ENCODE results near the gene XYLT1.

XYLT1 gene

DNA sequence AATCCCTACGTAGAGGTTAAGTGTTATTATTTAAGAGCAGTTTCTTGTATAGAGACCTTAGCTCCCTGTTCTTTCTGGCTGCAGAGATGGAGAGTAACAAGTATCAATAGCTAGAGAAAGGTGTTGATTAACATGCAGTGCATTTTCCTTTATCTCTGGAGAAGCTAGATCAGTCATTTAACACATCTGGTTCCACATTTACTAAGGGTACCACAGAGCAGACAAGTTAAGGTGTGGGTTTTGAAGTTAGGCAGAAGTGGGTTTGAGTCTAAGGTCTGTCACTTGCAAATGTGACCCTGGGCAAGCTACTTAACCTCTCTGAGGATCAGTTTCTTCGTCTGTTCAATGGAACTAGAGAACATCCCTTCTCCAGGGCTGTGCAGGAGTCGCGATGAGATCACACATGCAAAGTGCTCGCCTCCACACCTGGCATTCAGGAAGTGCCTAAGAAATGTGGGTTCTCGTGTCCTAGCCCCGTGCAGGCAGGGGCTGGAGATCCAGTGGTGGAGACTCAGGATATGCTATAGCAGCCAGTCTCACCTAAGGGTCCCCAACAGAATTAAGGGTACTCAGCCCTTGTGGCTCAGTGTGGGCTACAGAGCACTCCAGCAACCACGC is 224.4 kb downstream of the XYLT1 start:
- DNase-seq, result no peak

DNA sequence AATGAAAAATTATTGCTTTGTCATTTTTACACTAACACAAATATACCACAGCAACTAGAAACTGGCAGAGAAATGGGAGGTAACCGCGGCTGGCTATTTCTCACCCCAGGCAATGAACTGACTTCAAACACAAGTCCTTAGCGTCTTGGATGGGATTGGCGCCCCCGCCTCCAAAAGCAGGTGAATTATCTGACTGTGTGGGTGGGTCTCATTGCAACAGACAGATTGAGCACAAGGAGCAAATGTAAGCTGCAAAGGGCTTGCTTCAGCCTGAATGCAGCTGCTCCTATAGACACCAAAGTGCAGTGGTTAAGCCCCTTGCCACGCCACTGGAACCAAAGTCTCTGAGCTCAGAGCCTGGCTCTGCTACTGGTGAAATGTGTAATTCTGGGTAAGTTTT is 225.0 kb downstream of the XYLT1 start:
- DNase-seq, result no peak

DNA sequence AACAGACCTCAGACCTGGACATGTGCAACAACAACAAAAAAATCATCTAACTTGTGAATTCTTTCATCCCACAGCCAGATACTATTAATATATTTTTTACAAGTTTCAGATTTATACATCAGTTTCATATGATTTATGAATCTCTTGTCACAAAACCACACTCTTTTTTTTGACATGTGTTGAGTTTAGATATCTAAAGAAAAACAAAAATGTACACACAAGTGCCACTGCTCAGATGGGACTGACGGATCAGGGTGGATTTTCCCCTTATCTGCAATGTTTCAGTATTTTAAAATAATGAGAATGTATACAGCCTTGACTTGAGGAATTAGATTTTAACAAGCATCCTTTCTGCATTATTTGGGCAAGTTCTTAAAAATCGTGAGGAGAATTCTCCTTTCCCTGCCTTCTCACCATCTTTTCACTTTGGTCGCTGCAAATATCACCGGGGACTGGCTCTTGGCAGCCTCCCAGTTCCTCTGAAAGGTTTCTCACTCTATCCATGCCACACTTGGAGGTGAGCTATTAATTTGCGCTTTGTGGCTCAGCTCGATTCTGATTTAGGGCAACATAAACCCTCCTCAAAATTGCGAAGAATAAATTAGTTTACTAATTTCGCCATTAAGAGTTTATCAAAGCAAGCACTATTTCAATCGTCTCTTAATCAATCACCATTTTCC is 225.7 kb downstream of the XYLT1 start:
- DNase-seq, result no peak

DNA sequence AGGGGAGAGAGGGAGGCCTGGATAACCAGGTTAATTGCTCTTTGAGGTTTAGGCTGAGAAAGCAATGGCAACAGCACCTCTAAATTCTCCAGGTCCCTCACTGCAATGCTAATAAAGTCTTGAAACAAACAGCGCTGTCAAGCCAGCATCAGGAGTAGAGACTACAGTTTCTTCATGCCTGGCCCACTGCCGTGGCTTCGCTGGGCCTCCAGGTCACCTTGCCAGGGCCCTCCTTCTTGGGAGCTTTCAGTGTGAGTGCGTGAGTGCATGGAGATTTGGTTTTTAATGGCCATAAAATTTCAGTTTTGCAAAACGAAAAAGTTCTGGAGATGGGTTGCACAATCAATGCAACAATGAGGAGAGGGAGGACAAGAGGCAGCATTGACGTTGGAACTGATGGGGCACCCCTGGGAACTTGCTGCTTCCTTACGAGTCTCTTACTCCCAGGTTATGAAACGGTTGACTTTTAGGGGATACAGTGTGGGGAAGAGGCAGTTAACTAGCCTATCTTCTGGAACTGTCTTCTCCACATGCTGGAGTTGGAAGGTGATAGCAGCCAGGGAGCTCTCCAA is 229.4 kb downstream of the XYLT1 start:
- no peak for DNase-seq

DNA sequence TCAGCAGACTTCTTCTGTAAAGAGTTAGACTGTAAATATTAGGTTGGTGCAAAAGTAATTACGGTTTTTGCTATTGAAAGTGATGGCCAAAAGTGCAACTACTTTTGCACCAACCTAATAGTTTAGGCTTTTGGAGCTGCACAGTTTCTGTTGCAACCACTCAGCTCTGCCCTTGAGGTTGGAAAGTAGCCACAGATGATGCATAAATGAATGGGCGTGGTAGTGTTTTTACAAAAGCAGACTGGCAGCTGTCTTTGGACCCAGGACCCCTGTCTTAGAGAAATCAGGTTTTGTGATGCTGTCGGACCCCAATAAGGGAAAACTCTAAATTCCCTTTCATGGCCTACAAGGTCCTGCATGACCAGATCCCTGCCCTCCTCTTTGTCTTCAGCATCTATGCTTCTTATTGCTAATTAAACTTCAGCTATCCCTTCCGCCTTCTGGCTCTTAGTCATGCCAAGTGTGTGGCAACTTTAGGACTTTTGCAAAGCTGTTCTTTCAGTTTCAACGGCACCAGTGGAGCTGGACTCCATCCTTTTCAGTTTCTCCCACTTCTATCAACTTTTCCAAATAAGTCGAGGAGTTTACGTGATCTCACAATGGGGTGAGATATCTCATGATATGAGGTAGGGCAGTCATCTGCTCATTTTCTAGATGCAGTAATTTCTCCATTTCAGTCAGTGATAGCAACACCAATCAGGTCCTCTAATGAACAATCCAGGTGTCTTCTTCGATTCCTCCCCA is 232.3 kb downstream of the XYLT1 start:
- DNase-seq, result no peak

DNA sequence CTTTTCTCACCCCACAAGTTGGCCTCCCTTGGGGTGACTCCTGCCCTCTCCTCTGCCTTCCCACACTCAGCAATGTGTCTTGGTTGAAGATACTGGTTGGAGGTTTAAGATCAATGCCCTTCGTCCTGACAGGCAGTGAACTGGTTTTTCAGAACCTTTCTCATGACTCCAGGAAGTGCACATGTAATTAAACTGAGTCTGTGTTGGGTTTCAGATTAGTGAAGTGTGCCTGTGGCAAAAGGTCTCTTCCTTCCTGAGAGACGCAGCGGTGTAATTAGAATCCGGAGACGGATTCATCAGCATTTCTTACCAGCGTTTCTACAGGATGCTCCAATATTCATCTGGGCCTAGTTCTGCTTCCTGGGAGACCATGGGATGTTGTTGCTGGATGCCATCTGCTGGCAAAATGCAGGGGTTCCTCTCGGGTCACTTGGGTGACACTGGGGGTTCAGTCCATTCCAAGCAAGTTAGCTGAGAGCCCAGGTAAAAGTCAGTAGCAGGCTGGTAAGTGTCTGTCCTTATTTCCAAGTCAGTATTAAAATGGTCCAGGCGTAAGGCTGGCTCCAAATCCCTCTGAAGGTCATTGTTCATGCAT is 233.3 kb downstream of the XYLT1 start:
- no peak for DNase-seq

DNA sequence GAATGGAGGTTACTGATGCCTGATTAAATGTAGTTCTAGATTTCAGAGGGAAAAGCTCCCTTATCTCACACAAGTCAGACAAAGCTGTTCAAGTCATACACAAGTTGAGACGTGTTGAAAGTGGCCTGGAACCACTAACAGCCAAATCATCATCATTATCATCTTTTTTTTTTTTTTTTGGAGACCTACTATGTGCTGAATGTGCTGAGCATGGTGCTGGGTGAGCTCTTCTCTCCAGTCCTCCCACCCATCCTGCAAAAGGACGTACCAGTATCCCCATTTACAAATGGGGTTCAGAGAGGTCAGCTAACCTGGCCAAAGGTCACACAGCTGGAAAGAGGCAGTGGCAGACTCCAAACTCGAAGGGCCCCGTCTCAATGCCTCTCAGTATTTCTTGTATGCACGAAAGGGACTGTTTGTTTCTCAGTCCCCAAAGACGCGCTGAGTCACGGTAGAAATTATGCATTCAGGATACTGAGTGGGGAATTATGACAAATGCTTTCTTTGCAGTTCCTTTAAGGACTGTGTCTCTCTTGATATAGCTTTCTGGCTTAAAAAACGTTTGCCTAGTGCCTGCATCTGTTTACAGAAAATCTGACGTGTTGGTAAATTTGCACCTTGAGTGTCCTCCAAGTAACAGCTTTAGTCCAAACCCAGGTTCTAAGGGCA is 235.5 kb downstream of the XYLT1 start:
- no peak for DNase-seq

DNA sequence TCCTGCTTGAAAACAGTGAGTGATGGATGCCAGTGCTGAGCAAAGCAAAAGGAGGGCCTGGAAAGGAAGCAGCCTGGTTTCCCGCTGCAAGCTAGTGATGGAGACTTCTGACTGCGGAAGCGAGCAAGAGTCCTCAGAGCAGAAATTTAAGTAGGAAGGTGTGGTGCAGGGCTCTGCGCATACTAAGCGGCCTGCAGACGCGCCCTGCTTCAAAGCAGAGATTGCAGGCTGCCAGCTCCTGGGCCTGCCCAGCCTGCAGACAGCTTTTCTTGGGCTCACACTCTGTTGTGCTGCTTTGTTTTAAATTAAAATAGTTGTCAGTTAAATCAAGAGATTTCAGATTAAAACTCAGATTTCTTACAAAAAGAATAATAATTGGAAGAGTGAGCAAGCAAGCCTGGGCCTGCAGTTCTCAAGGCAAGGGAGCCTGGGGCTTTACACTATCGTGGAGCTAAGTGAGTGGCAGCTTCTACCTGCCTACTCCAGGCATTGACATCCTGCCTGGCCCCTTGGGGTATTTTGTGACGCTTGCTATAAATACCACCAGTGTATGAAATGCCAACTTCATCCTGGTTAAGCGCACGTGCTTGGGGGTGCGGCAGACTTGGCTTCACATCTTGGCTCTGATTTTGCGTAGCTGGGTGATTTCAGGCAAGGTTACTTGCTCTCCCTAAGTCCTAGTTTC is 237.3 kb downstream of the XYLT1 start:
- DNase-seq, result no peak

DNA sequence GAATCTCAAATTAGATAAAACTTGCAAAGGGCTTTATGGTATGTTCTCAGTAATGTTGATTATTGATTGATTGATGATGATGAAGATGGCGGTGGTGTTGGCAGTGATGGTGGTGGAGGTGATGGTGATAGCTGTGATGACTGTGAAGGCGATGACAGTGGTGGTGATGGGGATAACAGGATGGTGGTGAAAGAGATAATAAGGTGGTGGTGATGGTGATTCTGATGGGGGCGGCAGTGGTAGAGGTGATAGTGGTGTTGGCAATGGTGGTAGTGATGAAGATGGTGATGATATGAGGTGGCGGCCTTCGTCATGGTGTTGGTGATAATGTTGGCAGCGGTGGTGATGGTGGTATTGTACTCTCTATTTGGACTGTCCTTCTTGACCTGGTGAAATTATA is 238.3 kb downstream of the XYLT1 start:
- DNase-seq, result no peak

DNA sequence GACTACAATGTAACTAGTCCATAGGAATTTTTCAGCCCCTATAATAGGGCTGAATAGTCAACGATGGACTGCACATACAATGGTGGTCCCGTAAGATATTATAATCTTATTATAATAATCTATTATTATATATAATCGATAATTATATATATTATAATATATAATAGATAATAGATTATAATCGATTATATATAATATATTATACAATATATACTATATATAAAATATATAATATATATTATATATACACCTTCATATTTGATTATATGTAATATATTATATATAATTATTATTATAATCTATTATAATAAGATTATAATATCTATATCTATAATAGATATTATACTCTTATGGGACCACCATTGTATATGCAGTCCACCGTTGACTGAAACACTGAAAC is 238.8 kb downstream of the XYLT1 start:
- no peak for DNase-seq

DNA sequence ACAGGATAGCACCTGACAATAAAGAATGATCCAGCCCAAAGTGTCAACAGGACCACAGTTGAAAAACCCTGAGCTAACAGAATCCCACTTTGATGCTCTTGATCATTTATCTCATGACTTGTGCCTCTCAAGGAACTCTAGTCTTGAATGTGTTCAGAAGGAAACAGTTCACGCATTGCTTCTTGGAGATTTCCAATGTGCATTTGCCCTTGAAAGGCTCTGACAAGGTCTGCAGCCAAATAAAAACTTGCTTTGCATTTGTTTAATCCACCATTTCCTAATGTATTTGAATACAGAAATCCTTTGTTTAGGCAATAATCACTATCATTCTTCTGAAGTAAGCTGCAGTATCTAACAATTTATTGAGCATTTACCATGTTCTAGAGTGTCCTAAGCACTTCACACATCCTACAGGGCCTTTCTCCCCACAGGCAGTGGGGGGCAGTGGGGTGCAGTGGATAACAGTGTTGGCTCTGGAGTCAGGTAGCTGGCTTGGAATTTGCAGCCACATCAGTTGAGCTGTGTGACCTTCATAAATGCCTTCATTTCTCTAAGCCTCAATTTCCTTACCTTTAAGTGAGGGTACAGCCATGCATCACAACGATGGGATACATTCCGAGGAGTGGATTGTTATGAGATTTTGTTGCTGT is 239.7 kb downstream of the XYLT1 start:
- no peak for DNase-seq

DNA sequence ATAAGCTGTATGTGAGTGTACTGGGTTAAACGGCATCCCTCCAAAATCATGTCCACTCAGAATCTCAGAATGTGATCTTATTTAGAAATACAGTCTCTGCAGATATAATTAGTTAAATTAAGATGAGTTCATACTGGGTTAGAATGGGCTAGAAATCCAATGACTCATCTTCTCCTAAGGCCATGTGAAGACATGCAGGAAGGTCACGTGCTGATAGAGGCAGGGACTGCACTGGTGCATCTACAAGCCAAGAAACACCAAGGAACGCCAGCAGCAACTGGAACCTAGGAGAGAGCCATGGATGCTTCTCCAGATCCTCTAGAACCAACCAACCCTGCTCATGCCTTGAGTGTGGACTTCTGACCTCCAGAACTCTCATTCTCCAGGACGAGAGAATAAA is 241.0 kb downstream of the XYLT1 start:
- no peak for DNase-seq

DNA sequence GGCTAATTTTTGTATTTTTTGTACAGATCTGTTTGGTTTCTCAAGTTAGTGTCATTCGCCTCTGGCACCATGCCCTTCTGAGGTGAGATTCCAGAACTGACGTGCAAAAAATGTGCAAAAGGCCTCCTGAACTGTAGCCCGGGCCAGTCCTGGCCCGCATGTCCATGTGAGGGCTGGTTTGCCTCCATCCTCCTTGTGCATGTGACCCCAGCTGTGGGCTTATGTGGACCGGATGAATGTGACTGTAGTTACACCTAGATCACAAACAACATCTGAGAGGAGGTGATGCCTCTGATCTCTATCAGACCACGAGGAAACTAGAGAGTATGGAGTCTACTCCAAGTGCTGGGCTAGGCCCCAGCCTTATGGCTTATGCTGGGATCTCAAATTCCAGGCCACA is 241.6 kb downstream of the XYLT1 start:
- DNase-seq, result no peak

DNA sequence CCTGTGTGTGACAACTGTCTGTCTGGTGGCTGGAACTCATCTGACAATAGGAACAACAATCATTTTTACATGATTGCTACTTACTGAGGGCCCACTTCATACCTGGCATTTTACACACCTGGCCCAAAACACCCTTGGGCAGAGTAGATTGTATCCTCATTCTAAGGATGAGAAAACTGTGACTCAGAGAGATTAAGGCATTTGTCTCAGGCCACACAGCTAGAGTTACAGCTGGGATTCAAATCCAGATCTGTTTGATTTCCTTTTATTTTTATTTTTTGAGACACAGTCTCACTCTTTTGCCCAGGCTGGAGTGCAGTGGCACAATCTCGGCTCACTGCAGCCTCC is 242.1 kb downstream of the XYLT1 start:
- no peak for DNase-seq

DNA sequence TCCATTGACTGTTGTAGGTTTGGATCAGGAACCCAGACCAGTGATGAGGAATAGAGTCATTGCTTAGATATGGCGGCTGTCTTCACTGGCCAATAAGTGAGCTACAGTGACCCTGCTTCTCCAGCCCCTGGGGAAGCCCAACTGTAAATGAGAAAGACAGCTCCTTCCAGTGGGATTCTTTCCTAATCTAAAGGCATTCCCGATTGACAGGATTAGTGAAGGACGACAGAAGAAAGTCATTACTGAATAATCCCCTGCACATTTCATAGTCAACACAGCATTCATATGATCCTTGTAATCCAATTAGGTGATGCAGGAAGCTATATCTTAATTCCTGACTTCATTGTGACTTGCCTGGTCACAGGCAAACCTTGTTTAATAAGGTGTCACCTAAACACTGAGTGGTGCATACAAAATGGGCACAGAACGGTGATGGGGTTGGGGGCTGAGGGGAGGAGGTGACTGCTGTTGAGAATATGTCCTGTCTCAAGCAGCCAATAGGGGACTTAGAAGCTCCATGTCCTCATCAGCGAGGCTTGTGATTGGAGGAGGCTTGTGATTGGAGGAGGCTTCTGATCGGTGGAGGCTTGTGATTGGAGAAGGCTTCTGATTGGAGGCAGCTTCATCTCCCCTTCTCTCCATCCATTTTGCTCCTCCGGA is 242.6 kb downstream of the XYLT1 start:
- no peak for DNase-seq

DNA sequence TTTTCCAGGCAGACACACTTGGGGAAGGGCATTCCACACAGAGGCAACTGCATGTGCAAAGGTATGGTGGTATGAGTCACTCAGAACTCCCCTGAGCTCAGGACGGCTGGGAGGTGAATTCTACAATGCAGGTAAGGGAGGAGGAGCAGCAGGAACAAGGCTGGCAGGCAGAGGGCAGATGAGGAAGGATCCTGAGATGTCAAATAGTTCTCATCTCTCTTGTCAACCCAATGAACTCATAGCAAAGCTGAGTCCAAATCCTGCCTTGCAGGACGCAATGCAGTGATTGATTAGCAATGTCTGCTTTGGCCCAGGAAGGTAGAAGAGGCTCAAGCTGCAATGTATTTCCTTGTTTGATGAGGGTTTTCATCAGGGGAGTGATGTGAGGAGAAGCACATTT is 243.5 kb downstream of the XYLT1 start:
- no peak for DNase-seq

DNA sequence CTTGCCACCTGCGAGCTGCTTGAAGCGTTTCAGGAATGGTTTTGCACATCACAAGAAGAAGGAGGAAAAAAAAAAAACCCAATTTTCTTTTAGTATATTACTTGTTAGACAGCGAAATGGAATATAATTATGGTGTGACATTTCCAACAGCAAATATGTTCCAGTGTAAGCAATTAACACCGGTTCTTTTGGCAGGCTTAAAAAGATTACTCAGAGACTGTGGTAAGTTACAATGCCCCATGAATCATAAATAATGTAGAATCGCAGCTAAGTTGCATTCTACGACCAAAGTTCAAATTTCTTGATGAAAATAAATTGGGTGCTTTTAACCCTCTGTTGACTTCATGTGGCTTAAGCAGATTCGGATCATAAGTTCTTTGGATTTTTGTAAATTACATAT is 245.2 kb downstream of the XYLT1 start:
- DNase-seq, result no peak

DNA sequence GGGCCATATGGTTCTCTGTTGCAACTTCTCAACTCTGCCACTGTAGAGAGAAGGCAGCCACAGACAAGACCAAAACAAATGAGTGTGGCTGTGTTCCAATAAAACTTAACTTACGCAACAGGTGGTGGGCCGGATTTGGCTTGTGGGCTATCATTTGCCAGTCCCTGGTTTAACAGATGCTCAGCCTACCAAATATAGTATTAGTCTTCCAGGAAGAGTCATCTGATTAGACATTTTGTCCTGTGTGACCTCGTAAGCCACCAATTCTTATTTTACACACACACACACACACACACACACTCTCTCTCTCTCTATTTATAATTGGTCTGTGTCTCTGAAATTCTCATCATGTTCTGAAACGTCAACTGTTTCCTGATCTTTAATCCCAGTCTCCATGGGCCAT is 245.9 kb downstream of the XYLT1 start:
- no peak for DNase-seq

DNA sequence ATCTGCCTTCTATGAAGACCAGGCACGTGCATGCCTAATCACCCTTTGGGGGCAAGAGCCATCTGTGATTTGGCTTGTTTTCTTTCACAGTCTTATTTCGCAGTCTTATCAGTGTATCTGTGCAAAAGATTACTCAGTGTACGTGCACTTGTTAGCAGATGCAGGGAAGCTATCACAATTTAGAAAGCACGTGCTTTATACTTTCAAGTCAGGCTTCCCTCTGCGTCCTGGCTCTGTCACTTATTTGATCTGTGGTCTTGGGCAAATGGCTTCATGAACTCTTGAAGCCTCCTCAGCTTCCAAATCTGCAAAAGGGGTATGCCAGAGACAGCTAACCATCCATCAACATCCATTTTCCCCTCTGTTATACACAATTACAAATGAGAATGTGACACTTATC is 246.4 kb downstream of the XYLT1 start:
- no peak for DNase-seq

DNA sequence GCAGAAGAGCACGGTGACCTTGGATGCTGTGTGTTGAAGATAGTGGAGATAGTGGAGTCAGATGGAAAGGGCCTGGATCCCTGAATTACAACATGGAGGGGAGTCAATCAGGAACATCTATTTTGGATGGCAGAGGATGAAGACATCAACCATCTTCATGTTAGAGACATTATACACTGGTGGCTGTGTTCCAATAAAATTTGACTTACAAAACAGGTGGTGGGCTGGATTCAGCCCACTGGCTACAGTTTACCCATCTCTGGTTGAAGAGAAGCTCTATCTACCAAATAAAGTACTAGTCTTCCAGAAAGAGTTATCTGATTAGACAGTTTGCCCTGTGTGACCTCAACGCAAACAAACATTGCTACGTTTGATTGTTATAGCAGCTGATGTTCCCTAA is 247.2 kb downstream of the XYLT1 start:
- DNase-seq, result no peak

DNA sequence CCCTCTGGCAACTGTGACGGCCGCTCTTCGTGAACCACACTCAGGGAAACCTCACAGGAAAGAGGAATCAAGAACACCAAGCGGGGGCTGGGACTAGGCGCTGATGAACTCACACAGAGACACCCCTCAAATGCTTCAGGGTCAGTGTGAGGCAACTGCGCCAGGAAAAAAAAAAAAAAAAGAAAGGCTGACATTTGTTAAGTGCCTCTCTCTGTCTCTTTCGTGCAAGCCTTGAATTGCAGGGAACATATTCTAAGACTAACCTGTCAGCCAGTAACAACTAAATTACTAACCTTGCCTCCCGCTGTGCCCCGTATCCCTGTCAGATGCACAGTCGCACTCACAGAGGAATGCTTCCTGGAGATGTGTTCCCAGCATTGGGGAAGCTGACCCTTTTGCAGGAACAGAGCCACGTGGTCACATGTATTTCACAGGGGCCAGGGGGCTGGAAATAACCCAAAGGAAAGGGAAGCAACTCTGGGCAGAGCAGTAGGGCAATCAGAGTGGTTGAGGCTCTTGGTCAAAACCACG is 247.8 kb downstream of the XYLT1 start:
- DNase-seq, result no peak
